HCT116 (cell line): ENCODE data around the gene OR4D5. TPM values are rescaled to one million over a fixed set of nuclear protein-coding genes. Genes with fewer than 3 reads are reported as not detected.

Experiments used
- ATAC-seq: fragments of 200-7000 bp; cut with Tn5 transposase; 2 replicates; pipeline ENCODE4 v1.9.1; 2020; ENCODE audit warnings: mild to moderate bottlenecking, moderate library complexity
- BruUV-seq: library from RNA; stranded (reverse); fragments of 400-500 nt; replicated peaks from 2 replicates; lab custom pipeline; 2021; lab: Mats Ljungman, UMichigan
- CTCF ChIA-PET: fragments of 300-600 bp; sonication (Branson Sonifier 250); formaldehyde crosslinking; loops from one replicate; lab custom pipeline; 2021; ENCODE audit warnings: antibody characterized with exemption; lab: Charles Lee
- POLR2A ChIA-PET: fragments of 300-600, 350-600 bp; sonication (Branson Sonifier 250); formaldehyde crosslinking; loops from one replicate; lab custom pipeline; 2021; ENCODE audit warnings: antibody characterized with exemption; lab: Charles Lee
- RAD21 ChIA-PET, 2 experiments: fragments of 300-600 bp; sonication (Branson Sonifier 250); formaldehyde crosslinking; loops; one replicate each; lab custom pipeline; 2023; ENCODE audit warnings: low total read pairs in 2 of 2; ENCODE audit not compliant: uncharacterized antibody in 2 of 2, unreplicated experiment in 2 of 2, low non-redundant PET in 1 of 2; lab: Charles Lee
- DNase-seq: peaks from one replicate; pipeline ENCODE4 v3.0.0-alpha.2; 2010; ENCODE audit warnings: low read depth, low spot score
- H2AFZ ChIP-seq: fragments of 200-600 bp; shearing (Covaris generic), sonication (generic); 2 replicates; pipeline ENCODE4 v1.6.1; 2017; ENCODE audit warnings: low read depth, mixed run types, mixed read lengths, antibody characterized with exemption, low read length; ENCODE audit not compliant: poor library complexity, severe bottlenecking
- H3K27ac ChIP-seq: 2 replicates; pipeline ENCODE4 v1.5.1; 2012; ENCODE audit warnings: low read depth, low read length
- H3K27me3 ChIP-seq: fragments of 200-600 bp; sonication (generic); 2 replicates; pipeline ENCODE4 v1.6.1; 2016; ENCODE audit warnings: mixed run types, low read length, mixed read lengths; ENCODE audit not compliant: insufficient read depth
- H3K36me3 ChIP-seq, 2 experiments: fragments of 200-500 bp in 1 of 2; fragments of 200-600 bp in 1 of 2; sonication (Bioruptor generic) in 1 of 2; sonication (generic) in 1 of 2; 2 replicates each; pipeline versions ENCODE4 v1.5.1 to v1.6.1; 2014 to 2016; ENCODE audit warnings: low read length in 2 of 2, inconsistent platforms in 1 of 2, mixed read lengths in 1 of 2, mixed run types in 1 of 2; ENCODE audit not compliant: insufficient read depth in 2 of 2, control insufficient read depth in 1 of 2
- H3K4me1 ChIP-seq, 2 experiments: fragments of 200-600 bp in 1 of 2; sonication (generic) in 1 of 2; 2 replicates each; pipeline versions ENCODE4 v1.5.1 to v1.6.1; 2012 to 2017; ENCODE audit warnings: low read length in 2 of 2, inconsistent platforms in 1 of 2, mild to moderate bottlenecking in 1 of 2, mixed read lengths in 1 of 2, mixed run types in 1 of 2, moderate library complexity in 1 of 2; ENCODE audit not compliant: insufficient read depth in 2 of 2, control insufficient read depth in 1 of 2
- H3K4me2 ChIP-seq: fragments of 200-600 bp; sonication (generic); 2 replicates; pipeline ENCODE4 v1.6.1; 2017; ENCODE audit warnings: mixed run types, low read length, mixed read lengths
- H3K4me3 ChIP-seq, 2 experiments: fragments of 200-600 bp in 1 of 2; sonication (generic) in 1 of 2; replicated peaks in 1 of 2; 2 replicates each; pipeline ENCODE4 v1.5.1; 2011 to 2016; ENCODE audit warnings: low read length in 2 of 2, control low read depth in 1 of 2, low read depth in 1 of 2, mild to moderate bottlenecking in 1 of 2, mixed read lengths in 1 of 2, mixed run types in 1 of 2
- H3K79me2 ChIP-seq: fragments of 200-600 bp; sonication (generic); 2 replicates; pipeline ENCODE4 v1.6.1; 2017; ENCODE audit warnings: mild to moderate bottlenecking, mixed run types, low read length, moderate library complexity, mixed read lengths; ENCODE audit not compliant: insufficient read depth
- H3K9ac ChIP-seq: fragments of 200-600 bp; sonication (generic); 2 replicates; pipeline ENCODE4 v1.6.1; 2016; ENCODE audit warnings: low read length, mixed read lengths
- H3K9me2 ChIP-seq: fragments of 200-600 bp; sonication (generic), shearing (Covaris generic); 2 replicates; pipeline ENCODE4 v1.6.1; 2017; ENCODE audit warnings: mixed run types, mild to moderate bottlenecking, moderate library complexity; ENCODE audit not compliant: insufficient read depth
- H3K9me3 ChIP-seq, 2 experiments: fragments of 200-500 bp in 1 of 2; fragments of 200-600 bp in 1 of 2; sonication (Bioruptor generic) in 1 of 2; sonication (generic) in 1 of 2; 2 replicates each; pipeline ENCODE4 v1.6.1; 2014 to 2017; ENCODE audit warnings: low read length in 2 of 2, mixed read lengths in 2 of 2, inconsistent platforms in 1 of 2, low read depth in 1 of 2, mild to moderate bottlenecking in 1 of 2, mixed run types in 1 of 2, moderate library complexity in 1 of 2; ENCODE audit not compliant: control insufficient read depth in 1 of 2, insufficient read depth in 1 of 2
- H4K20me1 ChIP-seq: fragments of 200-600 bp; sonication (generic), shearing (Covaris generic); 2 replicates; pipeline ENCODE4 v1.6.1; 2017; ENCODE audit warnings: mixed run types, mild to moderate bottlenecking, moderate library complexity; ENCODE audit not compliant: insufficient read depth
- ATF3 ChIP-seq: IDR thresholded peaks from 2 replicates; pipeline ENCODE4 v1.6.1; 2012
- CBX3 ChIP-seq: IDR thresholded peaks from 2 replicates; pipeline ENCODE4 v1.6.1; 2012; ENCODE audit warnings: low read depth
- CEBPB ChIP-seq: IDR thresholded peaks from 2 replicates; pipeline ENCODE4 v1.6.1; 2012; ENCODE audit warnings: low read depth
- EZH2phosphoT487 ChIP-seq: fragments of 200-600 bp; IDR thresholded peaks from 2 replicates; pipeline ENCODE4 v1.6.1; 2018; ENCODE audit warnings: antibody characterized with exemption, borderline replicate concordance
- FOSL1 ChIP-seq: IDR thresholded peaks from 2 replicates; pipeline ENCODE4 v1.6.1; 2012; ENCODE audit warnings: low read depth
- JUND ChIP-seq: IDR thresholded peaks from 2 replicates; pipeline ENCODE4 v1.6.1; 2012
- POLR2AphosphoS5 ChIP-seq: IDR thresholded peaks from 2 replicates; pipeline ENCODE4 v1.6.1; 2011; ENCODE audit warnings: mild to moderate bottlenecking, low read depth, low read length, moderate library complexity
- RAD21 ChIP-seq: IDR thresholded peaks from 2 replicates; pipeline ENCODE4 v1.6.1; 2012; ENCODE audit warnings: low read depth, mild to moderate bottlenecking
- SP1 ChIP-seq: IDR thresholded peaks from 2 replicates; pipeline ENCODE4 v1.6.1; 2012; ENCODE audit warnings: low read depth
- SRF ChIP-seq: IDR thresholded peaks from 2 replicates; pipeline ENCODE4 v1.6.1; 2012; ENCODE audit warnings: low read depth
- TCF7L2 ChIP-seq: IDR thresholded peaks from 2 replicates; pipeline ENCODE4 v1.7.0; 2011; ENCODE audit warnings: borderline replicate concordance, inconsistent platforms; ENCODE audit not compliant: insufficient read depth, insufficient read length; ENCODE audit errors: extremely low read depth
- YY1 ChIP-seq: IDR thresholded peaks from 2 replicates; pipeline ENCODE4 v1.6.1; 2011; ENCODE audit warnings: low read length, low read depth, moderate library complexity, mild to moderate bottlenecking; ENCODE audit not compliant: insufficient replicate concordance; ENCODE audit errors: extremely low read depth
- ZFX ChIP-seq: fragments of 450-650 bp; IDR thresholded peaks from 2 replicates; pipeline ENCODE4 v1.6.1; 2017
- ZNF274 ChIP-seq: fragments of 200-500 bp; sonication (Bioruptor generic); IDR thresholded peaks from 2 replicates; pipeline ENCODE4 v1.6.1; 2014; ENCODE audit warnings: mild to moderate bottlenecking, low read depth, low read length, inconsistent platforms
- intact Hi-C: fragments of 100-400 bp; cut with micrococcal nuclease; formaldehyde crosslinking; loops from 2 replicates; pipeline ENCODE4 v1.10.0; 2022
- total RNA-seq: library from RNA; stranded (reverse); gene quantifications from one replicate; pipeline ENCODE4 v1.2.1, GENCODE V29; 2021; ENCODE audit not compliant: unreplicated experiment
- TF ChIP-seq, protein P1 (sequence below): IDR thresholded peaks from 2 replicates; pipeline ENCODE4 v1.6.1; 2012

The OR4D5 gene
- total RNA-seq, 1 experiment from 2014 or later: not detected

- no peaks in the 10 kb centered on the region; the same call in 1 of the 2 replicates for H3K27me3 ChIP-seq
- no peaks in the 10 kb centered on the region for H3K9me2 ChIP-seq
- no peaks in the 10 kb centered on the region for H3K4me1 ChIP-seq
- no peak overlapping the region for H2AFZ ChIP-seq
- H3K36me3 ChIP-seq: no peaks in the 10 kb centered on the region
- H3K27ac ChIP-seq: no peak overlapping the region
- DNase-seq (no peak), ATAC-seq (no peak)
- intact Hi-C loops: no loop called here
- no peaks in the 10 kb centered on the region for H4K20me1 ChIP-seq
- CTCF ChIA-PET: no interaction called here
- no TSS peak for BruUV-seq
- H3K79me2 ChIP-seq: no peaks in the 10 kb centered on the region
- POLR2A ChIA-PET: no interaction called here
- H3K9me3 ChIP-seq: no peaks in the 10 kb centered on the region
- no peak for TF ChIP-seq ZFX
- no peak for TF ChIP-seq YY1
- TF ChIP-seq RAD21: no peak
- TF ChIP-seq SRF: no peak
- TF ChIP-seq POLR2AphosphoS5: no peak
- no peak for TF ChIP-seq JUND
- no peak for TF ChIP-seq EZH2phosphoT487
- TF ChIP-seq FOSL1: no peak
- no peak for TF ChIP-seq CEBPB
- no peak for TF ChIP-seq CBX3
- TF ChIP-seq TCF7L2: no peak
- no peak for TF ChIP-seq SP1
- TF ChIP-seq ATF3: no peak
- no peak for TF ChIP-seq ZNF274
- H3K4me2 ChIP-seq: no peak overlapping the region
- H3K4me3 ChIP-seq: no peak overlapping the region
- RAD21 ChIA-PET: no interaction called here
- H3K9ac ChIP-seq: no peak overlapping the region
Observed at GRCh38 chr11:123956752-123957151, 17.3 kb downstream of the OR4D5 start.

GRCh38 chr11:123973816-123974215, 34.4 kb downstream of the OR4D5 start:
- Histone ChIP-seq H2AFZ (no peak overlapping the region), H3K9ac (no peak overlapping the region), H3K79me2 (no peaks in the 10 kb centered on the region), H3K4me1 (no peaks in the 10 kb centered on the region), H3K27ac (no peak overlapping the region), H3K4me3 (no peak overlapping the region), H3K9me3 (no peaks in the 10 kb centered on the region), H3K36me3 (no peaks in the 10 kb centered on the region), H4K20me1 (no peaks in the 10 kb centered on the region), H3K27me3 (0 out of 2 replicates have a peak, but pooled peaks cover 3% of the 10 kb centered on the region), H3K9me2 (no peaks in the 10 kb centered on the region), H3K4me2 (no peak overlapping the region)
- ChIA-PET POLR2A (no interaction called here), RAD21 (no interaction called here), CTCF (no interaction called here)
- ATAC-seq (no peak), DNase-seq (peak; percentile 13)
- intact Hi-C loops: no loop called here
- TF ChIP-seq SP1 (peak; percentile 49), FOSL1 (peak; percentile 77), JUND (peak; percentile 66)
- TF ChIP-seq, protein P1, sequence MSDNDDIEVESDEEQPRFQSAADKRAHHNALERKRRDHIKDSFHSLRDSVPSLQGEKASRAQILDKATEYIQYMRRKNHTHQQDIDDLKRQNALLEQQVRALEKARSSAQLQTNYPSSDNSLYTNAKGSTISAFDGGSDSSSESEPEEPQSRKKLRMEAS: no peak
- BruUV-seq: no TSS peak
